ENCODE measurements around the gene FDXR.

- TF ChIP-seq POLR2A (IDR thresholded peaks at IDR 0.05), result no peak
- TF ChIP-seq, protein P1, sequence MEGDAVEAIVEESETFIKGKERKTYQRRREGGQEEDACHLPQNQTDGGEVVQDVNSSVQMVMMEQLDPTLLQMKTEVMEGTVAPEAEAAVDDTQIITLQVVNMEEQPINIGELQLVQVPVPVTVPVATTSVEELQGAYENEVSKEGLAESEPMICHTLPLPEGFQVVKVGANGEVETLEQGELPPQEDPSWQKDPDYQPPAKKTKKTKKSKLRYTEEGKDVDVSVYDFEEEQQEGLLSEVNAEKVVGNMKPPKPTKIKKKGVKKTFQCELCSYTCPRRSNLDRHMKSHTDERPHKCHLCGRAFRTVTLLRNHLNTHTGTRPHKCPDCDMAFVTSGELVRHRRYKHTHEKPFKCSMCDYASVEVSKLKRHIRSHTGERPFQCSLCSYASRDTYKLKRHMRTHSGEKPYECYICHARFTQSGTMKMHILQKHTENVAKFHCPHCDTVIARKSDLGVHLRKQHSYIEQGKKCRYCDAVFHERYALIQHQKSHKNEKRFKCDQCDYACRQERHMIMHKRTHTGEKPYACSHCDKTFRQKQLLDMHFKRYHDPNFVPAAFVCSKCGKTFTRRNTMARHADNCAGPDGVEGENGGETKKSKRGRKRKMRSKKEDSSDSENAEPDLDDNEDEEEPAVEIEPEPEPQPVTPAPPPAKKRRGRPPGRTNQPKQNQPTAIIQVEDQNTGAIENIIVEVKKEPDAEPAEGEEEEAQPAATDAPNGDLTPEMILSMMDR (IDR thresholded peaks at IDR 0.05), result no peak
Measured at GRCh38 chr17:74903034-74903433, 30.2 kb upstream of the FDXR start.

Measured in vagina (tissue), 2 donors.